Smooth muscle cell (in vitro differentiated cells): ENCODE results near the gene LIG3. TPM values are rescaled to one million over a fixed set of nuclear protein-coding genes. Genes with fewer than 3 reads are reported as not detected.

Experiments
- DNase-seq: peaks from one replicate; lab custom pipeline; 2025; ENCODE audit not compliant: unreplicated experiment; lab: John Stamatoyannopoulos, UW
- H2AFZ ChIP-seq: fragments of 200-600 bp; sonication (generic); 2 replicates; pipeline ENCODE4 v1.6.0; 2016; ENCODE audit warnings: antibody characterized with exemption, low read depth, mild to moderate bottlenecking
- H3F3A ChIP-seq: fragments of 200-600 bp; sonication (generic); 2 replicates; pipeline ENCODE4 v1.6.0; 2017; ENCODE audit warnings: antibody characterized with exemption, low read depth
- H3K27ac ChIP-seq: fragments of 200-600 bp; sonication (generic); 2 replicates; pipeline ENCODE4 v1.5.1; 2016; ENCODE audit warnings: low read depth, mild to moderate bottlenecking
- H3K27me3 ChIP-seq: fragments of 200-600 bp; sonication (generic); 2 replicates; pipeline ENCODE4 v1.6.1; 2016; ENCODE audit warnings: low read depth, mild to moderate bottlenecking
- H3K36me3 ChIP-seq: fragments of 200-600 bp; sonication (generic); 2 replicates; pipeline ENCODE4 v1.5.1; 2016; ENCODE audit warnings: low read depth
- H3K4me1 ChIP-seq: fragments of 200-600 bp; sonication (generic); 2 replicates; pipeline ENCODE4 v1.5.1; 2016; ENCODE audit warnings: low read depth
- H3K4me2 ChIP-seq: fragments of 200-600 bp; sonication (generic); 2 replicates; pipeline ENCODE4 v1.6.0; 2016; ENCODE audit warnings: mild to moderate bottlenecking
- H3K4me3 ChIP-seq: fragments of 200-600 bp; sonication (generic); 2 replicates; pipeline ENCODE4 v1.5.1; 2016; ENCODE audit warnings: mild to moderate bottlenecking
- H3K79me2 ChIP-seq: fragments of 200-600 bp; sonication (generic); 2 replicates; pipeline ENCODE4 v1.6.0; 2016; ENCODE audit warnings: low read depth, mild to moderate bottlenecking
- H3K9ac ChIP-seq: fragments of 200-600 bp; sonication (generic); 2 replicates; pipeline ENCODE4 v1.6.0; 2016; ENCODE audit warnings: low read depth
- H3K9me3 ChIP-seq: fragments of 200-600 bp; sonication (generic); replicated peaks from 2 replicates; pipeline ENCODE4 v1.5.1; 2016; ENCODE audit warnings: low read depth
- H4K20me1 ChIP-seq: fragments of 200-600 bp; sonication (generic); 2 replicates; pipeline ENCODE4 v1.6.0; 2016; ENCODE audit warnings: low read depth
- CTCF ChIP-seq: fragments of 200-600 bp; sonication (generic); IDR thresholded peaks from 2 replicates; pipeline ENCODE4 v1.5.1; 2017; ENCODE audit warnings: borderline replicate concordance, mild to moderate bottlenecking, antibody characterized with exemption; ENCODE audit not compliant: insufficient read depth, poor library complexity, severe bottlenecking
- WGBS: methylation state at CpG from one replicate; pipeline ENCODE4 v1.1.7; 2016; ENCODE audit warnings: low lambda C conversion rate; 5-methylcytosine and 5-hydroxymethylcytosine counted together
- polyA plus RNA-seq: library from polyadenylated mRNA; unstranded; fragments of >200 nt; fragmentation: Nextera tagmentation; extraction: Ambion mirVana; gene quantifications from 2 replicates; pipeline ENCODE4 v1.2.1, GENCODE V29; 2016
- total RNA-seq: library from RNA; depleted of rRNA; stranded (reverse); fragments of >200 nt; gene quantifications from 2 replicates; pipeline ENCODE4 v1.2.3, GENCODE V29; 2014

Gene LIG3
- total and polyA plus RNA-seq, 2 experiments from 2014 or later, result 18.1 to 34.6 TPM

DNA sequence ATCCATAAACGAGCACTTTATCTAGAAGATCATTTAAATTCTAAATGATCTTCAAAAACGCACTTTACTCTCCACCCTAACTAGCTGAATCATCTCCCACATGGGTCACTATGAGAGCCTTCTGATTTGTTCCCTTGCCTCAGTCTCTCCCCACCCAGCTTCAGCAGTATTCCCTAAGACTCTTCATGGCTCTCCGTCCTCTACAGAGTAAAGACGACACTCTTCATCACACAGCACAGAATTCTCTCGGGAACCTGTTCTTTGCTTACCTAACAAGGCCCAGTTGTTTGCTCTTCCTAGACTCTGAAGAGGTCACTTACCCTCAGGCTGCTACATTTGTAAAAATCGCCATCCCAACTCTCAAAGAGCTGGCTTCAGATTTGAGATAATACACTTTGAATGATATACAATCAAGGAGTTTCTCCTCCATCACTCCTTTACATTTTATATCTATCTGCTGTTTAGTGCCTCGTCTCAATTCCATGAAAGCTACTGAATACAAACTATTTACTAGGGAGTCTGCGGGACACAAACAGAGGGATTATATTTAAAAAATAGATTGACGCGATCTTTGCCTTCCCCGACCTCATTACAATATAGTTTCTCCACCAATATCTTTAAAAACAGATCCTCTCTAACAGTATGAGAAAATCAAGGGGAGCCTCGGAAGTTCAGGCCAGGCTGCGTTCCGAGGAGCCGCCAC is 511 bp upstream of the LIG3 start:
- no peak for DNase-seq
- peaks cover 17% of the 10 kb centered on the region for H3K4me1 ChIP-seq
- WGBS, result 18% methylated on average over 15 of the region's 15 CpGs
- peak overlapping the region; percentile 90 for H3K4me2 ChIP-seq
- peaks cover 28% of the 10 kb centered on the region for H3K79me2 ChIP-seq
- no peaks in the 10 kb centered on the region for H4K20me1 ChIP-seq
- H3K27ac ChIP-seq, result peak overlapping the region; percentile 98
- H3K4me3 ChIP-seq, result peak overlapping the region; percentile 88
- TF ChIP-seq CTCF, result no peak
- H3F3A ChIP-seq, result no peaks in the 10 kb centered on the region
- peak overlapping the region; percentile 99 for H3K9ac ChIP-seq
- no peaks in the 10 kb centered on the region for H3K9me3 ChIP-seq
- no peaks in the 10 kb centered on the region for H3K27me3 ChIP-seq
- no peaks in the 10 kb centered on the region for H3K36me3 ChIP-seq
- H2AFZ ChIP-seq, result peak overlapping the region; percentile 85

- peak overlapping the region; percentile 85 for H2AFZ ChIP-seq
- peak overlapping the region; percentile 90 for H3K4me2 ChIP-seq
These were observed 597 bp downstream of the LIG3 start for GRCh38 chr17:34980681-34981537.

GRCh38 chr17:34981538-34982241 is 1.4 kb downstream of the LIG3 start:
- Histone ChIP-seq H3K27me3 (no peaks in the 10 kb centered on the region), H3K27ac (peak overlapping the region; percentile 98), H3F3A (no peaks in the 10 kb centered on the region), H3K9ac (peak overlapping the region; percentile 99), H3K4me3 (peak overlapping the region; percentile 88), H4K20me1 (no peaks in the 10 kb centered on the region), H2AFZ (no peak overlapping the region), H3K4me1 (peaks cover 17% of the 10 kb centered on the region), H3K9me3 (no peaks in the 10 kb centered on the region), H3K36me3 (no peaks in the 10 kb centered on the region), H3K79me2 (peaks cover 36% of the 10 kb centered on the region), H3K4me2 (peak overlapping the region; percentile 90)
- 27% methylated on average over 8 of the region's 8 CpGs for WGBS
- no peak for DNase-seq
- no peak for TF ChIP-seq CTCF

More at GRCh38 chr17:34980681-34981537, 597 bp downstream of the LIG3 start:
- H3K9me3 ChIP-seq, result no peaks in the 10 kb centered on the region
- no peaks in the 10 kb centered on the region for H4K20me1 ChIP-seq
- DNase-seq, result peak; percentile 92
- peak overlapping the region; percentile 99 for H3K9ac ChIP-seq
- no peaks in the 10 kb centered on the region for H3K27me3 ChIP-seq
- no peaks in the 10 kb centered on the region for H3K36me3 ChIP-seq
- TF ChIP-seq CTCF, result no peak
- peak overlapping the region; percentile 88 for H3K4me3 ChIP-seq
- peaks cover 35% of the 10 kb centered on the region for H3K79me2 ChIP-seq
- H3K27ac ChIP-seq, result peak overlapping the region; percentile 98
- H3F3A ChIP-seq, result no peaks in the 10 kb centered on the region
- peaks cover 17% of the 10 kb centered on the region for H3K4me1 ChIP-seq
- under 1% methylated on average over 37 of the region's 69 CpGs for WGBS
